SW 1271 (cell line): ENCODE data around the gene MB.
A peak's percentile ranks its signal among the peaks of the same experiment; 100 is the strongest.
"Not testable (repeated sequence)": the region's sequence is repeated elsewhere in the genome, so short reads cannot be mapped to it uniquely, and the experiment has no call there.

Source experiments
- DNase-seq, 2 experiments: peaks; one replicate each; lab custom pipeline; 2025; lab: John Stamatoyannopoulos, UW

MB gene

GRCh38 chr22:35617137-35617755, at the start of gene MB:
TSS of gene MB (minus strand) at chr22:35617329. CDS start at chr22:35617257, 72 bp downstream.
- no peak for DNase-seq

- DNase-seq: not testable (repeated sequence)
These were observed 49.6 kb upstream of the MB start for GRCh38 chr22:35666699-35667098.

- no peak for DNase-seq
These were observed 47.9 kb upstream of the MB start for GRCh38 chr22:35664955-35665587.

DNA sequence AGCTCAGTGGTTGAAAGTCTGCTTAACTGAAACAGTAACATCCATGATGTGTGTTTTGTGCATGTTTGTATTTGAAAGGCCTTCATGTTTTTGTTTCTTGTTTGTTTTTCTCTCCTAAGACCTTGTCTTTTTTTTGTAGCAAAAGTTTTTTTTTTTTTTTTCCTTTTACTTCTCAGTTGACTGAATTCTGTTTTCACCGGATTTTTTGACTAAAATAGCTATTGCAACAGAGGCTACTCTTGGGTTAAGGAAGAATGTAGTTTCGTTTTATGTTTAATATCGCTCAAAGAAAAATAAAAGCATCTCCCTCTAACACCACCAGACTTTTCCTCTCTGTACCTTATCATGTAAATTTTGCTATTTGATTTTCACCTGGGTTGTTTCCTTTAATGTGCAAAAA, 46.2 kb upstream of the MB start:
- no peak for DNase-seq

DNA sequence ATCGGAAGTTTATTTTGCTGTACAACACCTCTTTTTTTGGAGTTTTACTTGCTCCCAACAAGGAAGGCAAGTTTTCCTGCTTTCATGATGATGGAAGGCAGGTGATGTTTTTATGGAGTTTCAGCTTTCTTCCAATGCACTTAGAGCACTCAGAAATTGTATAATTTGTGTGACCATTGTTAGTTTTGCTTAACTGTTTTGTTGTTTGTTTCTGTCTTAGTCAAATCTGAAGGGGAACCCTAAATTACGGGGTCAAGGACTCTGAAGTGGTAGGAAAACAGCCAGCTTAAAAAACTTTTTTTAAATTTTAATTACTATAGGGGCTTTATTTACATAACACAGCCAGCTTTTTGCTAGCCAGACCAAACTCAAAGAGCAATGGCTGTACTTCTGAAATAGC, 45.8 kb upstream of the MB start:
- DNase-seq: no peak

GRCh38 chr22:35661464-35661863, 44.3 kb upstream of the MB start:
- DNase-seq: no peak

- DNase-seq: no peak
These were observed 43.4 kb upstream of the MB start for GRCh38 chr22:35660291-35661127.

- DNase-seq: no peak
These were observed 40.6 kb upstream of the MB start for GRCh38 chr22:35657571-35658312.

DNA sequence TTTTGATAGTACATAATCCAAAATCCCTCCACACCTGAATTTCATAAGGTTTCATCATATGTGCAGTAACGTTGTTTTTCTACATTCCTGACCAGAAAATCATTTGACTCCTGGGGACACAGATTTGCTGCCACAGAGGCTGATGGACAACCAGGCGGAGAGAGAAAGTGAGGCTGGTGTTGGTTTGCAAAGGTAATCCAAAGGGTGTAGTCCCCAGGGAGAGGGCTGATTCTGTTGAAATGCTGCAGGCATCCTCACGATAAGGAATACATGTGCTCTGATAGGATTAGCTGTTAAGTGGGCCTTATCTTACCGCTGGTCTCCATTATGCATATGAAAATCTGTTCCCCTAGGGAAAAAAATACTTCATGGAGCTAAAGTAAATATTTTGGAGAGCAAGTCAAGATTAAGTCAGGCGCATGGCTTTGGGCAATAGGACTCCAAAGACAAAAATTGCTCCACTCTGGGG, 39.2 kb upstream of the MB start:
- DNase-seq: no peak

DNA sequence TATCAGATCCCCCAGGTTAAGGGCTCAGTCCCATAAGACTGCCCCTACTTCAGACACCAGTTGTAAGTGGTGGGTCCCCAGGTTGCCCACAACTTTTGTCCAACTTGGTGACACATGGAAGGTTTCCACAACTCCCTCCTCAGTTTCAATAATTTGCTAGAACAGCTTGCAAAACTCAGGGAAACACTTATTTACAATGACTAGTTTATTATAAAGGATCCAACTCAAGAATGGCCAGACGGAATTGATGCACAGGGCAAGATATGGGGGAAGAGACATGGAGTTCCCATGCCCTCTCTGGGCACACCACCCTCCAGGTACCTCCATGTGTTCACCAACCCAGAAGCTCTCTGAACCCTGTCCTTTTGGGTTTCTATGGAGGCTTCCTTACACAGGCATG, 36.7 kb upstream of the MB start:
- DNase-seq: no peak

DNA sequence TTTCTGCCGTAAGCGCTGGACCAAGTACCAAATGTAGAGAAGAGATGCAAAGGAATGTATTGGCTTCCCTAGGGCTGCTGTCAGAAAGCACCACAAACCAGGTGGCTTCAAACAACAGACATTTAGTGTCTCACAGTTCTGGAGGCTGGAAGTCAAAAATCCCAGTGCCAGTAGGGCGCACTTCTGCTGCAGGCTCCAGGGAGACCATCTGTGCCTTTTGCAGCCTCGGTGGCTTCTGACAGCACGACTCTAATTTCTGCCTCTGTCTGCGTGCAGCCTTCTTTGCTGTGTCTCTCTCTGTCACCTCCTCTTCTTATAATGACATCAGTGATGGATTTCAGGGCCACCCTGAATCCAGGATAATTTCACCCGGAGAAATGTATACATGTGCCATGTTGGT, 34.0 kb upstream of the MB start:
- DNase-seq: no peak

DNA sequence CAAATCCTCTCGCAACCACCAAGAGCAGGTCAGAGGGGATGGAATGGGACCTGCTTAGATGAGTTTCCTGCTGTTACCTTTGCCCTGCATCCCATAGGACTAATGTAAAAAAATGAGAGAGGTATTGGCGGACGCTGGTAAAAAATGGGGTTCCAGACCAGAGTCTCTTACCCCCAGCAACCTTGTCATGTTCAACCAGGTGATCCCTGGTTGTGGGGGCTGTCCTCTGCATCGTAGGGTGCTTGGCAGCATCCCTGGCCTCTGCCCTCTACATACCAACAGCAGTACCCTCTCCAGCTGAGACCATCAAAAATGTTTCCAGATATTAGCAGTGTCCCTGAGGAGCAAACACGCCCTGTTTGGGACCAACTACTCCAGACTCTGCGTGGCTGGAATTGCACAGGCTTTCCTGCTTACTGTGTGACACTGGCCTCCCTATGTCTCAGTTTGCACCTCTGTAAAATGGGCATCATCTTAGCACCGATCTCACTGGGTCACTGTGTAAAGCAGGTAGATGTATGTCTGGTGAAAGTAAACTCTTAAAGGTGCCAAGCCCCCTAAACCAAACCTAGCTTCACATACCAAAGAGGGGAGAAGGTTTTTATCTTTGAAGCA, 32.6 kb upstream of the MB start:
- DNase-seq: no peak

DNA sequence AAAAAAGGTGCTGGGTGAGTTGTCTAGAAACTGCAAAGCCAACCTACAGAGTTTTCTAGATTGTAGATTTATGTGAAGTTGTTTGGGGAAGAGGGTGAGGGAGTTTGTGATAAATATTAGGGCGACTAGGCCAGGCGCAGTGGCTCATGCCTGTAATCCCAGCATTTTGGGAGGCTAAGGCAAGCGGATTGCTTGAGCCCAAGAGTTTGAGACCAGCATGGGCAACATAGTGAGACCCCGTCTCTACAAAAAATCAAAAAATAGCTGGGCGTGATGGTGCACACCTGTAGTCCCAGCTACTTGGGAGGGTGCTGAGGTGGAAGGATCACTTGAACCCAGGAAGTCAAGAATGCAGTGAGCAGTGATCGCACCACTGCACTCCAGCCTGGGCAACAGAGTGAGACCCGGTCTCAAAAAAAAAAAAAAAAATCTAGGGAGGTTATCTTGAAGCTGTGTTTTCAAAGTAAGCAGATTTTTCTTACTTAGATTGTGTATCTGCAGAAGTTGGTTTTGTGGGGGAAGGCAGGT, 32.0 kb upstream of the MB start:
- no peak for DNase-seq

GRCh38 chr22:35648066-35649025, 31.2 kb upstream of the MB start, which contains the start of gene APOL6:
TSS of gene APOL6 (plus strand) at chr22:35648446. CDS start at chr22:35656426, 7,980 bp downstream.
- peak in 1 of 2 experiments; percentile 50 for DNase-seq

DNA sequence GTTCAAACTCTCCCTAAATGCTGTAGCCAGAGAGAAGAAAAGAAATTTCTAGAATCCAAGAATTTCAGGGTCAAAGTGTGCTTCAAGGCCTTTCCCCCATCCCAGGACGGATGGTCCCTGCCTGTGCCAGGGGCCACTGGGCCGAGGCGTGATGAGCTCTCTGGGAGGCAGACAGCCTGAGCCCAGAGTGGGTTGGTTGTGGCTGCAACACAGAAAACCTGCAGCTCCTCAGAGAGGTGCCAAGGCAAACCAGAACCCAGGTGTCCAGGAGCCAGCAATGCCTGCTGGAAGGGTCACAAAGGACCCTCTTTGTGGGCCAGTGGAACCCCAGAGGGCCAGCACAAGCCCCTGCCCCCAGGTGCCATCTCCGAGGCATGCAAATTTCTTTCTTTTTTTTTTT, 28.5 kb upstream of the MB start:
- DNase-seq: no peak

DNA sequence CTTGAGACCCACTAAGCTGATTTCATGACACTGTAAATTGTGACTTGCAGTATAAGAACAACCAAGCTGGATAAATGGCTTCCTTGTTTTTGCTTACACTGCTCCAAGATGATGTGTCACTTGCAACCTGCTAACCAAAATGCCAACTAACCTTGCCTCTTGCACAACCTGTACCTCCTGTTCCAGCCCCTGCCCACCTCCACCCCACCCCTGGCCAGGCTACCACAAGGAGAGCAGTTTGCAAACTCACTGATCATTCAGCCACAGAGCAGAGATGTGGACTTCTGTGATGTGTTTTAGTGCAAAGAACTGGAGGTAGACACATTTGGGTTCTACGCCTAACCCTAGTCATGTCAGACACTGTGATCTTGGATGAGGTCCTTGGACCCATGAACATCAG, 26.9 kb upstream of the MB start:
- no peak for DNase-seq

GRCh38 chr22:35642305-35642741, 25.2 kb upstream of the MB start:
- no peak for DNase-seq

DNA sequence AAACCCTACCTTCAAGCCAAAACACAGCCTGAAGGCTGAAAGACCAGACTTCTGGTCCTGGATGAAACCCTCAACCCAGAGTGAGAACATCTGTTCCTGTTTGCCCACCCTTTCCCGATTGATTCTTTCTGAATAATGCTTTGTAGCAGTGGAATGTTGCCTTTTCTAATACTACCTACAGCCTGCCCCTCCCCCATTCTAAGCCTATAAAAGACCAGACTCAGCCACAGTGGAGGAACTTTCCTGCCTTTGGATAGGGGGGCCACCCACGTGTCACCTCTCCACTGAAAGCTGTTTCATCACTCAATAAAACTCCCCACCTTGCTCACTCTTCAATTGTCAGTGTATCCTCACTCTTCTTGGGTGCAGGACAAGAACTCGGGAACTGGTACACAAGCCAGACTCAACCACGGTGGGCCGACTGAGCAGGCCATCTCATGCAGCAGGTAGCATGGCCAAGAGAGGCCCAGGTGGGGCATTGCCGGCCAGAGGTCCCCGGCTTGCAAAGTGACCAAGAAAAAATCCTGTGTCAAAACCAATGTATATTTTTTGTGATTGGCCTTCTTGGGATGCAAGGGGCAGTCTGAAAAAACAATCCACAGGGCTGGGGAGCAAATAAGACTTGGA, 24.5 kb upstream of the MB start:
- no peak for DNase-seq

- DNase-seq: no peak
These were observed 21.3 kb upstream of the MB start for GRCh38 chr22:35638410-35638809.

DNA sequence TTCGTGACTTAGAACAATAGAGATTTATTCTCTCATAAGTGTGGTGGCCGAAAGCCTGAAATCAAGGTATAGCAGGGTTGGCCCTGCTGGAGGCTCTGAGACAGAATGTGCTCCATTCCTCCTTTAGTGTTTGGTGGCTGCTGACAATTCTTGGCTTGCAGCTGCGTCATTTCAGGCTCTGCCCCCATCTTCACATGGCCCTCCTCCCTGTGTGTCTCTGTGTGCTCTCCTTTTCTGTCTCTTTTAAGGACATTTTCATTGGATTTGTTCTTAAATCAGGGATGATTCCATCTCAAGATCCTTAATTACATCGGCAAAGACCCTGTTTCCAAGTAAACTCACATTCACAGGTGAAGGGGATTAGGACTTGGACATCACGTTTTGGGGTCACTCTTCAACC, 20.9 kb upstream of the MB start:
- DNase-seq: no peak
